Stimulated activated CD8-positive, alpha-beta memory T cell treated with anti-CD3 and anti-CD28 coated beads, Interleukin-4, amount 100 ng/mL, for 48 hours (primary cell): ENCODE data around the gene PPM1L.
"Not testable (repeated sequence)": the region's sequence is repeated elsewhere in the genome, so short reads cannot be mapped to it uniquely, and the experiment has no call there.

Source experiments
- DNase-seq: peaks from one replicate; pipeline ENCODE4 v3.0.0-alpha.2; 2020

Gene PPM1L

GRCh38 chr3:160941885-160942494, 186.0 kb downstream of the PPM1L start:
- peak; percentile 85 for DNase-seq

- DNase-seq, result no peak
These were observed 188.0 kb downstream of the PPM1L start for GRCh38 chr3:160943996-160944395.

- DNase-seq, result no peak
These were observed 189.3 kb downstream of the PPM1L start for GRCh38 chr3:160945336-160945735.

- no peak for DNase-seq
These were observed 192.2 kb downstream of the PPM1L start for GRCh38 chr3:160948273-160948672.

- DNase-seq, result no peak
These were observed 193.4 kb downstream of the PPM1L start for GRCh38 chr3:160949460-160949859.

- DNase-seq, result no peak
These were observed 194.5 kb downstream of the PPM1L start for GRCh38 chr3:160950542-160950941.

- no peak for DNase-seq
These were observed 194.9 kb downstream of the PPM1L start for GRCh38 chr3:160950954-160951353.

GRCh38 chr3:160951642-160952487, 195.8 kb downstream of the PPM1L start:
- DNase-seq, result no peak

- no peak for DNase-seq
These were observed 197.7 kb downstream of the PPM1L start for GRCh38 chr3:160953686-160954085.

- no peak for DNase-seq
These were observed 200.8 kb downstream of the PPM1L start for GRCh38 chr3:160956785-160957184.

- DNase-seq, result no peak
These were observed 204.5 kb downstream of the PPM1L start for GRCh38 chr3:160960568-160960967.

GRCh38 chr3:160963949-160964348, 207.9 kb downstream of the PPM1L start:
- DNase-seq, result no peak

GRCh38 chr3:160968761-160969160, 212.7 kb downstream of the PPM1L start:
- DNase-seq, result no peak

GRCh38 chr3:160973067-160973809, 217.2 kb downstream of the PPM1L start:
- DNase-seq, result no peak

- DNase-seq, result no peak
These were observed 221.7 kb downstream of the PPM1L start for GRCh38 chr3:160977773-160978172.

GRCh38 chr3:160980740-160981139, 224.7 kb downstream of the PPM1L start:
- no peak for DNase-seq

GRCh38 chr3:160981217-160981938, 225.3 kb downstream of the PPM1L start:
- no peak for DNase-seq

GRCh38 chr3:160982491-160982890, 226.5 kb downstream of the PPM1L start:
- no peak for DNase-seq

- not testable (repeated sequence) for DNase-seq
These were observed 227.9 kb downstream of the PPM1L start for GRCh38 chr3:160983900-160984299.

GRCh38 chr3:160986069-160986468, 230.0 kb downstream of the PPM1L start:
- no peak for DNase-seq

GRCh38 chr3:160987982-160988964, 232.2 kb downstream of the PPM1L start:
- DNase-seq, result no peak

GRCh38 chr3:160990446-160990845, 234.4 kb downstream of the PPM1L start:
- no peak for DNase-seq
